Heart right ventricle (tissue), 16 donors: Measurements from ENCODE around the gene EIF4EBP3. TPM values are rescaled to one million over a fixed set of nuclear protein-coding genes. Genes with fewer than 3 reads are reported as not detected.

ENCODE experiments used
- ATAC-seq, 8 donors: fragments of 200-7000 bp; cut with Tn5 transposase; one replicate each; pipeline ENCODE4 v1.9.1; 2020; ENCODE audit warnings: mild to moderate bottlenecking in 8 of 8, moderate library complexity in 8 of 8, moderate number of reproducible peaks in 1 of 8
- DNase-seq, 2 donors: peaks; one replicate each; pipeline ENCODE4 v3.0.0-alpha.2; 2020
- H3K27ac ChIP-seq, 10 donors: fragments of 200-600 bp; sonication (generic) in 2 of 10; one replicate each; pipeline versions ENCODE4 v1.5.0 to v1.8.0; 2020 to 2022; ENCODE audit warnings: mild to moderate bottlenecking in 3 of 10
- H3K27me3 ChIP-seq, 7 donors: fragments of 200-600 bp; one replicate each; pipeline ENCODE4 v1.8.0; 2021 to 2022; ENCODE audit warnings: mild to moderate bottlenecking in 2 of 7
- H3K36me3 ChIP-seq, 9 donors: fragments of 200-600 bp; sonication (generic) in 1 of 9; one replicate each; pipeline versions ENCODE4 v1.5.0 to v1.8.0; 2020 to 2022; ENCODE audit warnings: mild to moderate bottlenecking in 2 of 9
- H3K4me1 ChIP-seq, 9 donors: fragments of 200-600 bp; sonication (generic) in 1 of 9; one replicate each; pipeline versions ENCODE4 v1.5.0 to v1.8.0; 2020 to 2022; ENCODE audit warnings: mild to moderate bottlenecking in 4 of 9
- H3K4me3 ChIP-seq, 10 donors: fragments of 200-600 bp; sonication (generic) in 2 of 10; one replicate each; pipeline versions ENCODE4 v1.5.0 to v1.8.0; 2020 to 2022; ENCODE audit warnings: mild to moderate bottlenecking in 7 of 10, moderate library complexity in 2 of 10
- H3K9me3 ChIP-seq, 11 donors: fragments of 200-600 bp in 10 of 11; sonication (generic) in 2 of 11; one replicate each; pipeline versions ENCODE4 v1.5.0 to v1.8.0; 2013 to 2022; ENCODE audit warnings: mild to moderate bottlenecking in 2 of 11, control low read depth in 1 of 11, moderate library complexity in 1 of 11
- CTCF ChIP-seq, 9 donors: fragments of 200-600 bp; sonication (generic) in 2 of 9; IDR thresholded peaks; one replicate each; pipeline versions ENCODE4 v1.5.0 to v1.8.0; 2021 to 2022; ENCODE audit warnings: antibody characterized with exemption in 9 of 9, mild to moderate bottlenecking in 5 of 9, moderate library complexity in 1 of 9
- WGBS, 2 donors: extraction: QIAGEN DNeasy Blood & Tissue Kit; methylation state at CpG; one replicate each; pipeline ENCODE4 v1.1.7; 2013; ENCODE audit warnings: inconsistent platforms in 1 of 2; 5-methylcytosine and 5-hydroxymethylcytosine counted together
- intact Hi-C, 10 donors: fragments of 100-400 bp; cut with DNase I; formaldehyde crosslinking; loops; one replicate each; pipeline versions ENCODE4 v1.11.1 to v1.14.2; 2022
- polyA plus RNA-seq, 2 donors: library from polyadenylated mRNA; stranded (reverse); fragments of 200-250 nt; gene quantifications; one replicate each; pipeline ENCODE4 v1.2.3, GENCODE V29; 2013
- total RNA-seq, 10 donors: library from RNA; stranded (reverse); fragmentation: NEBNext Ultra II Directional in 3 of 10; extraction: Animal tissue kit (Norgen Biotek cat#: 25700) in 3 of 10; gene quantifications; one replicate each; pipeline versions ENCODE4 v1.2.1 to v1.2.4, GENCODE V29; 2021 to 2023
- donor health status: Arrhythmogenic right ventricular cardiomyopathy.
- donor health status: ischemic (EF 13 %, LVEDD 7.1; RV severe dilation, severe dysfunction).
- donor health status: healthy with polysubstance abuse.
- donor health status: DM: no; HTN: yes; CAD: no.
- donor health status: DM: no; HTN: no; CAD: no.
- donor health status: ischemic (EF 25% LVEDD 6.9; RV normal size, moderate dysfunction).
- donor health status: ischemic (EF 25% LVEDD 5.7; RV mildly dilated, moderate dysfunction).
- donor health status: healthy.
- donor health status: DM: yes; HTN: yes; CAD: no.
- donor health status: Ischemic cardiomyopathy.
- donor health status: ischemic (EF 35%, LVEDD 5.7; RV mildly dilated, moderate dysfunction).
- donor health status: nonischemic (EF 11% LVEDD 7.7; RV severe dilation, severe dysfunction).
- donor health status: DM: yes; HTN: yes; CAD: no.
- donor health status: PGD.
- donor health status: ischemic (EF 29% LVEDD 5.4; RV normal size, mild dysfunction).
- donor health status: nonischemic (EF 23%, LVEDD 6.1; RV moderate dilation, normal function).

EIF4EBP3 gene
- total and polyA plus RNA-seq, 12 donors = 9.2 to 46.1 (median 21.5) TPM

GRCh38 chr5:140566665-140567064, 19.2 kb downstream of the EIF4EBP3 start:
- ATAC-seq = no peak
- TF ChIP-seq CTCF (IDR thresholded peaks at IDR 0.05) = no peak
- H3K4me1 ChIP-seq = peaks cover 7 to 90% (median 75%) of the 10 kb centered on the region in 9 donors
- DNase-seq = no peak
- intact Hi-C loops = loop anchor here in 6 of 10 donors (5.0 to 10.0 kb wide), 3 partner anchors 66 to 71 kb away; partner anchors contain the start of genes TMCO6 (in 5 of the 6) and CD14 (in 3 of the 6)
- no peaks in the 10 kb centered on the region for H3K27me3 ChIP-seq
- H3K9me3 ChIP-seq = no peaks in the 10 kb centered on the region
- peak overlapping the region in 1 of 10 donors; percentile 96 for H3K27ac ChIP-seq
- H3K4me3 ChIP-seq = no peak overlapping the region
- H3K36me3 ChIP-seq = peaks cover 0 to 41% (median 19%) of the 10 kb centered on the region in 9 donors
- 93 to 94% methylated on average over 5 of the region's 5 CpGs for WGBS, 2 donors

GRCh38 chr5:140567136-140567818, 19.8 kb downstream of the EIF4EBP3 start:
- Histone ChIP-seq H3K27me3 (no peaks in the 10 kb centered on the region), H3K27ac (peak overlapping the region in 4 of 10 donors; percentile 2 to 91 (median 14)), H3K36me3 (peaks cover 0 to 39% (median 19%) of the 10 kb centered on the region in 9 donors), H3K4me3 (no peak overlapping the region), H3K9me3 (no peaks in the 10 kb centered on the region), H3K4me1 (peaks cover 7 to 90% (median 74%) of the 10 kb centered on the region in 9 donors)
- TF ChIP-seq CTCF (IDR thresholded peaks at IDR 0.05) = no peak
- ATAC-seq (no peak), DNase-seq (peak in 1 of 2 donors; percentile 26)
- intact Hi-C loops = loop anchor here in 6 of 10 donors (5.0 to 10.0 kb wide), 3 partner anchors 65 to 70 kb away; partner anchors contain the start of genes TMCO6 (in 5 of the 6) and CD14 (in 3 of the 6)
- WGBS, 2 donors = 74 to 81% methylated on average over 22 of the region's 22 CpGs

- peak overlapping the region in 2 of 10 donors; percentile 18 to 91 for H3K27ac ChIP-seq
- ATAC-seq = no peak
- no peaks in the 10 kb centered on the region for H3K9me3 ChIP-seq
- 91 to 94% methylated on average over 13 of the region's 13 CpGs for WGBS, 2 donors
- peaks cover 0 to 39% (median 19%) of the 10 kb centered on the region in 9 donors for H3K36me3 ChIP-seq
- no peak overlapping the region for H3K4me3 ChIP-seq
- H3K27me3 ChIP-seq = no peaks in the 10 kb centered on the region
- peaks cover 7 to 84% (median 68%) of the 10 kb centered on the region in 9 donors for H3K4me1 ChIP-seq
- DNase-seq = no peak
- no peak for TF ChIP-seq CTCF (IDR thresholded peaks at IDR 0.05)
- intact Hi-C loops = loop anchor here in 6 of 10 donors (5.0 to 10.0 kb wide), 3 partner anchors 64 to 69 kb away; partner anchors contain the start of genes TMCO6 (in 5 of the 6) and CD14 (in 3 of the 6)
Observed at GRCh38 chr5:140567871-140568270, 20.4 kb downstream of the EIF4EBP3 start.

- Histone ChIP-seq H3K27ac (peak overlapping the region; percentile 30 to 91 (median 78)), H3K9me3 (no peaks in the 10 kb centered on the region), H3K4me1 (peaks cover 7 to 78% (median 62%) of the 10 kb centered on the region in 9 donors), H3K36me3 (peaks cover 0 to 39% (median 19%) of the 10 kb centered on the region in 9 donors), H3K27me3 (no peaks in the 10 kb centered on the region), H3K4me3 (peak overlapping the region in 1 of 10 donors; percentile 3)
- DNase-seq (no peak), ATAC-seq (no peak)
- intact Hi-C loops = loop anchor here in 6 of 10 donors (5.0 to 10.0 kb wide), 3 partner anchors 64 to 69 kb away; partner anchors contain the start of genes TMCO6 (in 5 of the 6) and CD14 (in 3 of the 6)
- TF ChIP-seq CTCF (IDR thresholded peaks at IDR 0.05) = no peak
- 77 to 97% methylated on average over 2 of the region's 2 CpGs for WGBS, 2 donors
Observed at GRCh38 chr5:140568443-140569063, 21.1 kb downstream of the EIF4EBP3 start.
